ENCODE data around the gene PPP2R2B.

The PPP2R2B gene

DNA sequence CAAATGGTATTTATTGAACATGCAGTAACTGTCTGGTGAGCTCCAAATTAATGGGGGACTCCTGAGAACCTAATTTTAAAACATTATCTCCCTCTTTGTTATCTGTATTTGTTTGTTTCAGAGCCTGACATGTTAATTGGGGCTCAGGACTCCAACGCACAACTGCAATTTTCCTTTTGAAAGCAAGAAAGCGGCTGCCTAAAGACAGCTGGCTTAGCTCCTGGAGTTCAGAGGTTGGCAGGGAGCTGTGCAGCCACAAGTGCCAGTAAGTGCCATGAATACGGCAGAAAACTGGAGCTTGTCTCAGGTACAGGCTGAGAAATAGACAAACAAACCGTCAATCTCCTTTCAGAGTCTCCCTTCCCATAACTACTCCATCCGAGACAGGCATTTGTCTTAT is 80.9 kb downstream of the PPP2R2B start:
- Mint-ChIP-seq H3K4me1 (ENCODE audit: low read depth) (peaks cover 11% of the 10 kb centered on the region), H3K36me3 (ENCODE audit: low read depth) (no peaks in the 10 kb centered on the region), H3K9me3 (no peaks in the 10 kb centered on the region), H3K27ac (no peak overlapping the region), H3K27me3 (no peaks in the 10 kb centered on the region), H3K4me3 (no peak overlapping the region)
- intact Hi-C loops (cut with micrococcal nuclease) = no loop called here

DNA sequence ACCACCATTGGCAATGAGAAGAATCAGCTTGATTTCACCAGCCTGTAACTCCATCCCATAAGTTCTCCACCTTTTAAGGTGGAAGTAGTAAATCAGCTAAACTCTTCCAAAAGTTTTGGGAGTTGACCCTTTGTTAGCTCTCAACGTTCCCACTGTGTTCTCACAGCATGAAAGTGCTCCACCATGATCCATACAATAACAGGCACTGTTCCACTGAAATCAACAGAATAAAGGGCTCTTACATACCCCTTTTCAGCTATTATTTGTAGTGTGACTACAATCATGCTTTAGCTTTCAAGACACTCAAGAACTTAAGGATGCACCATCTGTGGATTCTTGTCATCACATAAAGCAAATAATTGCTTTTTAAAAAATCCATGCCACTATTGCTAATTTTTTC is 81.6 kb downstream of the PPP2R2B start:
- Mint-ChIP-seq H3K4me1 (ENCODE audit: low read depth) (peaks cover 16% of the 10 kb centered on the region), H3K9me3 (no peaks in the 10 kb centered on the region), H3K27me3 (no peaks in the 10 kb centered on the region), H3K36me3 (ENCODE audit: low read depth) (no peaks in the 10 kb centered on the region), H3K4me3 (no peak overlapping the region), H3K27ac (no peak overlapping the region)
- intact Hi-C loops (cut with micrococcal nuclease) = no loop called here

DNA sequence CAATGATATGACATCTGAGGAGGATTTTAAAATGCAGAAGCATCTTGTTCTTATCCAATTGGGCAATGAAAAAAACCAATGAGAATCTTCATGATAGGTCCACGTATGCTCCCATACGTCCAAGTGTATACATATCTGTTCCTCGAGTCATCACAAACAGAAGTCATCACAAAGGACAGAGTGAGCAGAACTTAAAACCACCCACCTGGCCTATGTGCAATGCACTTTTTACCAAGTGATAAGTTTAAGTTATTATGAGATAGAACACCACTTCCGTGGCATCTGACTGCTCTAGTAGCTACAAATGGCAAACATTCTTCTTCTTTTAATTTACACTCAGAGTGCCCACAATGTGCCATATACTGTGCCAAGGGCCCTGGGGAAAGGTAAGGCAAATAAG is 82.4 kb downstream of the PPP2R2B start:
- H3K9me3 Mint-ChIP-seq = no peaks in the 10 kb centered on the region
- intact Hi-C loops (cut with micrococcal nuclease) = no loop called here
- peaks cover 16% of the 10 kb centered on the region for H3K4me1 Mint-ChIP-seq (ENCODE audit: low read depth)
- H3K27me3 Mint-ChIP-seq = no peaks in the 10 kb centered on the region
- H3K27ac Mint-ChIP-seq = no peak overlapping the region
- no peaks in the 10 kb centered on the region for H3K36me3 Mint-ChIP-seq (ENCODE audit: low read depth)
- no peak overlapping the region for H3K4me3 Mint-ChIP-seq

DNA sequence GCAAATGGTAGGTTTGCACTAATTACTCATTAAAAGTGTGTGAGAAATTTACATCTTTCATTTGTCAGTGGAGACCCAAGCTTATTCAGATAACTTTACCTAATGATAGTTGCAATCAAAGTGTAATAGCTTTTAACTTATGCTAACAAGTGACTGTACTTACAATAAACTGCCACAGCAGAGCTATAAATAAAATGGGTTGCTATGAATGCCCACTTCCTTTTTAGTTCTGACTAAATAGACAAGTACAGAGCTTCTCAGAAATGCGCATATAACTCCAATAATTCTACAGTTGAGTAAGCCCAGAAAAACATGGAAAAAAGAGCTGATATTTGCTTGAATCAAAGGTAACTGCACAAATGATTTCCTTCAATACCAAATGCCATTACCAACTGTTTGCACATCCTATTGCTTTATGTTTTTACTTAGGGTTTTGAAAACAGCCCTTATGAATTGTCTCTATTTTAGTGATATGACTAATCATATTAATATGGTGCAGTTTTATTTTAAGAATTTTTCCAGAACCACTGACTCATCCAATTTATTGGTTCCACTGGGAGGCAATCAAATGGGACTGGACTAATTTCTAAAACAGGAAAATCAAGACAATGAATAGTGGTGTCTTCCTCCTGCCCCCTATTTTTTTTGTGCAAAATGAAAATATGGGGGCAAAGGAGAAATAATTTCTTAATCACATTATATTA is 84.1 kb downstream of the PPP2R2B start:
- no peak overlapping the region for H3K4me3 Mint-ChIP-seq
- H3K27ac Mint-ChIP-seq = no peak overlapping the region

DNA sequence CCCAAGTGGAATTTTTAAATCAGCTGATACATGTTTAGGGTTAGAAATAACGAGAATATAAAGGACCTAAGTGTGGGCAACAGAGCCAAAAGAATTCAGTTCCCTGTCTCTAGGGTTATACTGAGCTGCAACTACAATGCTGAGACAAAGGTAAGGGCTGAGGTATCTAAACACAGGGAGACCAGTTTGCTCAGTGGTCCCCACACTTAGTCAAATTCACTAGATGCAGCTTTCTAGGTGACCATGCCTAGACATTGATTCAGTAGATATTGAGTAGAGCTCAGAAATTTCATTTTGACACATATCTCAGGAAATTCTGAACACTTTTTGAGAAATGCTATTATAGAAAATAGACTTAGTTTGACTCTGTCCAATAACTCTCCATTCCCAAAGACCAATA is 84.8 kb downstream of the PPP2R2B start:
- H3K9me3 Mint-ChIP-seq = no peaks in the 10 kb centered on the region
- H3K4me3 Mint-ChIP-seq = no peak overlapping the region
- H3K27ac Mint-ChIP-seq = no peak overlapping the region
- H3K27me3 Mint-ChIP-seq = no peaks in the 10 kb centered on the region
- intact Hi-C loops (cut with micrococcal nuclease) = no loop called here
- H3K4me1 Mint-ChIP-seq (ENCODE audit: low read depth) = peaks cover 16% of the 10 kb centered on the region
- H3K36me3 Mint-ChIP-seq (ENCODE audit: low read depth) = no peaks in the 10 kb centered on the region

More for the DNA sequence above, 84.1 kb downstream of the PPP2R2B start:
- Mint-ChIP-seq H3K36me3 (ENCODE audit: low read depth) (no peaks in the 10 kb centered on the region), H3K27me3 (no peaks in the 10 kb centered on the region), H3K9me3 (no peaks in the 10 kb centered on the region), H3K4me1 (ENCODE audit: low read depth) (peaks cover 16% of the 10 kb centered on the region)
- intact Hi-C loops (cut with micrococcal nuclease) = no loop called here

DNA sequence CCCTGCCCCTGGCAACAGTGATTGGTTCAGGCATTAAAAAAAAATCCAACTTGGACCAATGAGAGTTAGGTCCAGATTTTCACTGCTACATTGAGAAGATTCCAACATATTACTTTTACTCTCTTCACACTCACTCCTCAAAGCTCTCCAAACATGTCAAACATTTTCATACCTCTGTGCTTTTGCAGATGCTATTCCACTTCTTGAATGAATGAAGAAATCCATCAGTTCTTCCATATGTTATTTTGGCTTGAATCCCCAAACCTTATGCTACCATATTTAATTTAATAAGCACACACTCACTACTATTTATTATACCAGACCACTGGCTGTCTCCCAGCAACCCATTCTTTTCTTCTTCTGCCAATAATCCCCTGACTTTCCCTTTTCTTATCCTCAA is 87.1 kb downstream of the PPP2R2B start:
- Mint-ChIP-seq H3K4me1 (ENCODE audit: low read depth) (peaks cover 13% of the 10 kb centered on the region), H3K27ac (no peak overlapping the region), H3K36me3 (ENCODE audit: low read depth) (no peaks in the 10 kb centered on the region), H3K4me3 (no peak overlapping the region), H3K27me3 (no peaks in the 10 kb centered on the region), H3K9me3 (no peaks in the 10 kb centered on the region)
- intact Hi-C loops (cut with micrococcal nuclease) = no loop called here

DNA sequence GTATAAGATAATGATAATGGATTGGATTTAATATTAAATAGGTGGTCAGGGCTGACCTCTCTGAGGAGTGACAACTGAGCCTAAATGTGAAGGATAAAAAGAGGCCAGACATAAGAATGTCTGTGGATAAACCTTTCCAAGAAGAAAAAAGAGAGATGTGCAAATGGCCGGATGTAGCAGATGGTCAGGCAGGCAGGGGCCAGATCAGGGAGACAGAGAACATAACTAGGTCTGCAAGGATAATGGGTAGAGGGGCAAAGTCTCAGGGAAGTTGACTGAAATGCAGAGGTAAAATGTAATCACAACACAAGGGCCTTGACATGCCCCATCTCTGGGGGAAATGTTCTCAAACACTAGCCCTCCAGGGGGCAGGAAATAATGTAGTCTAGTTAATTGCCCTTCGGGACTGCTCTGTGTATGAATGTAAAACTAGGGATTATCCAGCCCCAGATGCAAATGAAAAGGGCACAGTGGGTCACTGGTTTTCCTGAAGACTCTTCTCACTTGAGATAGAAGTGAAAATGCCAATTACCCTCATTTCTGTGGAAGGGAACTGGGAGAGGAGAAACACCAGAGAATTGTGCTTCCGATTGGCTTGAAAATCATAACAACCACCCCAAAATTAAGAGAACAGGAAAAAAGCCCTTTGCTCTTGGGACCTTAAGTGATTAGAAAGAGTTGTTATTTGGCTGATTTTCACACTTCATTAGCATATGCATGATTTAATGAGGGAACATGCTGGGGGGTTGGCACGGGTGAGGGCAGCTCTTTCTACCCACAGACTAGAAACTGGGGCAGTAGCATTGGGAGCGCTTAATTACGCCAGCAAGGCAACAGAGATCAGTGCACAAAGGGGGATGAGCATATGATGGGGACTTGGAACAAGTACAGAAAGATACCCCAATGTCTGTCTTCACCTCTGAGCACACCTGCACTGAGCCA is 88.6 kb downstream of the PPP2R2B start:
- no peak overlapping the region for H3K4me3 Mint-ChIP-seq
- intact Hi-C loops (cut with micrococcal nuclease) = no loop called here
- H3K27me3 Mint-ChIP-seq = no peaks in the 10 kb centered on the region
- no peaks in the 10 kb centered on the region for H3K9me3 Mint-ChIP-seq
- H3K36me3 Mint-ChIP-seq (ENCODE audit: low read depth) = no peaks in the 10 kb centered on the region
- H3K4me1 Mint-ChIP-seq (ENCODE audit: low read depth) = peaks cover 25% of the 10 kb centered on the region
- peak overlapping the region; percentile 28 for H3K27ac Mint-ChIP-seq

DNA sequence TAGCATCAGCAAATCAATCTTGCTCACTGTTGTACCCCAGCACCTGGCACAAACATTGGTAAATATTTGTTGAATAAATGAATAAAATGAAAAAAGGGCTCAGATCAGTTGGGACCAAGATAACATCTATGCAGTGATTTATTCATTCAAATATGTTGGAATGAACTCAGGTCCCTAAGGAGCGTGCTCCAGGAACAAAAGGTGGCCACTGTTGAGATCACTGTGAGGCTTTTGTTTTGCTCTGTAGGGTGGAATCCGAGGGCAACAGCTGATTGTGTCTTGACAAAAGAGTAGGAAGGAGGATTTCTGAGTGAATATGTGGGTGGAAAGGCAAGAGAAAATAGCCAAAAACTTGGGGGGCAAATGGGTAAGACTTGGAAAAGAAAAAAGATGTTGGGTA is 89.7 kb downstream of the PPP2R2B start:
- intact Hi-C loops (cut with micrococcal nuclease) = no loop called here
- no peak overlapping the region for H3K4me3 Mint-ChIP-seq
- no peak overlapping the region for H3K27ac Mint-ChIP-seq
- H3K4me1 Mint-ChIP-seq (ENCODE audit: low read depth) = peaks cover 26% of the 10 kb centered on the region
- H3K27me3 Mint-ChIP-seq = no peaks in the 10 kb centered on the region
- H3K9me3 Mint-ChIP-seq = no peaks in the 10 kb centered on the region
- H3K36me3 Mint-ChIP-seq (ENCODE audit: low read depth) = no peaks in the 10 kb centered on the region

DNA sequence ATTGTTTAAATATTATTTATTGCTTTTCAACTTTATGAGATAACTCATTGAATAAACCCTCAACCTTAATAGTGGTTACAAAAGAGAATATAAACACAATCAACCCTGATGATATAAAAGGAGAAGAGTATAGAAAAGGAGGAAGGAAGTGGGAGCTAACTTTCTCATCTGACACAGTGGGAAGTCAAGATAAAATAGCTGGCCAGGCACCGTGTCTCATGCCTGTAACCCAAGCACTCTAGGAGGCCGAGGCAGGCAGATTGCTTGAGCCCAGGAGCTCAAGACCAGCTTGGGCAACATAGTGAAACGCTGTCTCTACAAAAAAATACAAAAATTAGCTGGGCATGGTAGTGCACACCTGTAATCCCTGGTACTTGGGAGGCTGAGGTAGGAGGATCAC is 93.5 kb downstream of the PPP2R2B start:
- Mint-ChIP-seq H3K4me1 (ENCODE audit: low read depth) (peaks cover 15% of the 10 kb centered on the region), H3K27me3 (no peaks in the 10 kb centered on the region), H3K36me3 (ENCODE audit: low read depth) (no peaks in the 10 kb centered on the region), H3K9me3 (no peaks in the 10 kb centered on the region), H3K27ac (peak overlapping the region; percentile 69), H3K4me3 (no peak overlapping the region)
- intact Hi-C loops (cut with micrococcal nuclease) = no loop called here

DNA sequence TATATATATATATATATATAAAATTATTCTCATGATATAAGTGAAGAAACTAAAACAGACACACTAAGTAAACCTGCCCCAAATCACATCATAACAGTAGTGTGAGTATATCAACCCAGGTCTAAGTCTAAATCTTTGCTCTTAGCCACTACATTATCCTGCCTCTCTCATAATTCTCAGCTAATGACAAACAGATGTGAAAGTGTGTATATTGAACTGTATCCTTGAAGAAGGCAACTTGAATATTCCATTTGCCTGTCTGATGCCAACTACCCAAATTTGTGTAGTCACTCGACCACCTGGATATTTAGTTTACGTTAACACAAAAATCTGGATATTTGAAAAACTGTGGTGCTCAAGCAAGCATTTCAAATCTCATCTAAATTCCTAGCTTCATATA is 97.4 kb downstream of the PPP2R2B start:
- H3K4me1 Mint-ChIP-seq (ENCODE audit: low read depth) = peaks cover 10% of the 10 kb centered on the region

DNA sequence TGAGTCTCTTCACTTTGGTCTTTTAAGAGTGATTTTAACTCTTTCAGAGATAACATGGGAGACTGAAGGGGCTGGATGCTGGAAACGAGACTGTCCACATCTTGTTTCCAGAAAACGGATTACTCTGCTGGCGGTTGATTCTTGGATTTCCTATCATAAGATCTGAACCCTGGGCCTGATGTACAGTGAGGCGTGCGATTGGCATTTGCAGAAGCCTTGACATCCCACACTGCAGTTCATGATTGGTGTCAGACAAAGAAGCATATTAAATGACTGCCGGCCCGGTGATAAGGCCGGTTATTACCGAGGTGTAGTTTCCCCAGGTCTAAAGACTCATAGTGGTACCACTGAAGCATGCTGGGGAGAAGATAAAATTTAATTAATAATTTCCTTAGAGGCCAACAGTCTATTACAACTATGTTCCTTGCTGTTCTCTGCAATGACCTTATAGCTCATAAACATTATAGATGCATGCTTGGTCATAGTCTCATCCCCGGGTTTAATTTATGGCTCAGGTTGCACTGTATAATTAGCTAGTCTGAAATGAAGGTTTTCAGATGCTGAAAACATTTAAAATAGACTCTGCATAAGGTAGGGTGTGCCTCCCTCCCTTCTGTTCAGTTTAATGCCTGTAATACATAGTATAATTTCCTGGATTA is 99.2 kb downstream of the PPP2R2B start:
- H3K36me3 Mint-ChIP-seq (ENCODE audit: low read depth) = no peaks in the 10 kb centered on the region
- intact Hi-C loops (cut with micrococcal nuclease) = no loop called here
- no peaks in the 10 kb centered on the region for H3K4me1 Mint-ChIP-seq (ENCODE audit: low read depth)
- H3K4me3 Mint-ChIP-seq = no peak overlapping the region
- no peaks in the 10 kb centered on the region for H3K9me3 Mint-ChIP-seq
- H3K27me3 Mint-ChIP-seq = no peaks in the 10 kb centered on the region
- H3K27ac Mint-ChIP-seq = no peak overlapping the region

More for the DNA sequence above, 97.4 kb downstream of the PPP2R2B start:
- intact Hi-C loops (cut with micrococcal nuclease) = no loop called here
- Mint-ChIP-seq H3K4me3 (no peak overlapping the region), H3K9me3 (no peaks in the 10 kb centered on the region), H3K27me3 (no peaks in the 10 kb centered on the region), H3K36me3 (ENCODE audit: low read depth) (no peaks in the 10 kb centered on the region), H3K27ac (no peak overlapping the region)

DNA sequence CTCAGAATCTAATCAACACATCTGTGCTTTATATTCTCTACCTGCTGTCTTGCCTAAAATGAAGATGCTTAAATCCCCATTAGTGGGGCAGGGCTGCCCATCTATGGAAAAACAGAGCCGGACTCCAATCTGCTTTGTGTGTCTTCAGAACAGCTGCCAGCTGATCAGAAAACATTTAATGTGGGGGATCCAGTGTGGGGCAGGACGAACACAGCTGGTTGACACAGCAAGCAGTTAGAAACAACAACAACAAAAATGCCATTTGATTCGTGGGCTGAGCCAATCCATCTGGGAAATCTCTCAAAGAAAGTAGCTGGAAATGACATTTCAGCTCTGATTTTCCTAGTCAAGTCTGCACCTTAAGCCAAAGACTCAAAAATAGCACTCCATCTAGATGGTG is 99.8 kb downstream of the PPP2R2B start:
- intact Hi-C loops (cut with micrococcal nuclease) = no loop called here
- no peaks in the 10 kb centered on the region for H3K36me3 Mint-ChIP-seq (ENCODE audit: low read depth)
- H3K27ac Mint-ChIP-seq = no peak overlapping the region
- H3K4me1 Mint-ChIP-seq (ENCODE audit: low read depth) = no peaks in the 10 kb centered on the region
- H3K9me3 Mint-ChIP-seq = no peaks in the 10 kb centered on the region
- H3K27me3 Mint-ChIP-seq = no peaks in the 10 kb centered on the region
- no peak overlapping the region for H3K4me3 Mint-ChIP-seq

DNA sequence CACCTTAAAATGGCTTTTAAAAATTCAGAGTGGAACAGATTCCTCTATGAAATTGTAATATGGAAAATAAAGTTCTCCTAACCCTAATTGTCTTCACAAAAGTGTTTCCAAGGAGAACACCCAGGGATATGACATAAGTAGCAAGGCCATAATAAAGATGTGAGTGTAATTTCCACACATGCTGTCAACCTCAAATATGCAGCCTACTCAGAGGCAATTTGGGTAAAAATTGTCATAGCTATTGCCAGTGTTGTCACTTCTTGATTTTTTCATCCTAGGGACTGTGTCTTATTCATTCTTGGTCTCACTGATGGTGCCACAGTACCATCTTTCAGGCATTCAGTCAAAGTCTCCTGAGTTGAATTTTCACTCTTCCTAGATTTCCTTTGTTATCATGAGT is 100.3 kb downstream of the PPP2R2B start:
- no peaks in the 10 kb centered on the region for H3K9me3 Mint-ChIP-seq
- no peak overlapping the region for H3K27ac Mint-ChIP-seq
- no peaks in the 10 kb centered on the region for H3K36me3 Mint-ChIP-seq (ENCODE audit: low read depth)
- H3K4me3 Mint-ChIP-seq = no peak overlapping the region
- H3K27me3 Mint-ChIP-seq = no peaks in the 10 kb centered on the region
- intact Hi-C loops (cut with micrococcal nuclease) = no loop called here
- no peaks in the 10 kb centered on the region for H3K4me1 Mint-ChIP-seq (ENCODE audit: low read depth)

DNA sequence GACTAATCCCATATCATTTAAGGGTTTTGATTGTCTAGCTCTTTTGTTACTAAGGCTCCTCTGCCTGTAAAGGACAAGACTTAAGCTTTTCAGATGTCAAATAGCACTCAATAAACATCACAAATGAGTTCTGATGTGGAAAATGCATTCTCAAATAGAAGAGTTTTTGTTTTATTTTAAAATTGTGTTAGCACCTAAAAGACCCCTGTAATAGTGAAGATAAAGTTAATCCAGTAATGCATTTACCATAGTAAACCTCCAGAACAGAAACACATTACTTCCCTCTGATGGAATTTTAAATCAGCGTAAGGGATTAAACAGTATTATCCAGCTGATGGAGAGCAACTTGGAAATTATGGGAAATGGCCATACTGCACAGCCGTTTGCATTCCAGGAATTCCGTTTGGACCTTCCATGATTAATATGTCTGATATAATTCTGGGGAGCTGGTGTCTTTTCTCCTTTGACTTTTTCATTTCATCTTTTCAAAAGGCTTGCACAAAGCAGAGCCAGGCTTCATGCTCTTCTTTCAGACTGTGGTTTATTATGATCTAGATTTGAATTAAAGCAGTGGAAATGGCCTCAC is 105.6 kb downstream of the PPP2R2B start:
- Mint-ChIP-seq H3K4me1 (ENCODE audit: low read depth) (no peaks in the 10 kb centered on the region), H3K9me3 (no peaks in the 10 kb centered on the region), H3K36me3 (ENCODE audit: low read depth) (no peaks in the 10 kb centered on the region), H3K27me3 (no peaks in the 10 kb centered on the region), H3K4me3 (no peak overlapping the region), H3K27ac (no peak overlapping the region)
- intact Hi-C loops (cut with micrococcal nuclease) = no loop called here

Data from dendritic cell treated with granulocyte-macrophage colony-stimulating factor and Interleukin-4, amounts not matched to agents 40 ng/mL and 50 ng/mL, for 4 days (primary cell).